Measurements from ENCODE around the gene ATL3.

- peak in 2 of 6 experiments; percentile 12 to 31 for TF ChIP-seq CTCF (IDR thresholded peaks at IDR 0.05)
- peak; percentile 93 to 99 for TF ChIP-seq POLR2A (IDR thresholded peaks at IDR 0.05)
These were observed 10.3 kb upstream of the ATL3 start, which contains the start of gene RTN3 for GRCh38 chr11:63681321-63682065.

Data from adrenal gland (tissue), 5 donors.